ENCODE data around the gene GET4.

- no peak for TF ChIP-seq CTCF (IDR thresholded peaks at IDR 0.05; ENCODE audit: poor library complexity)
- TF ChIP-seq EZH2 (IDR thresholded peaks at IDR 0.05; ENCODE audit: borderline replicate concordance): no peak
These were observed 34.4 kb upstream of the GET4 start for GRCh38 chr7:841943-842342.

Data from hepatocyte (in vitro differentiated cells).